Testis (tissue), 3 donors: Measurements from ENCODE around the gene OR10X1. TPM values are rescaled to one million over a fixed set of nuclear protein-coding genes. Genes with fewer than 3 reads are reported as not detected.

Experiments used
- DNase-seq: peaks from one replicate; pipeline ENCODE4 v3.0.0-alpha.2; 2019
- H3K27ac ChIP-seq, 2 donors: fragments of 200-600 bp; sonication (generic); one replicate each; pipeline ENCODE4 v1.5.1; 2019
- H3K27me3 ChIP-seq: fragments of 200-600 bp; sonication (generic); one replicate; pipeline ENCODE4 v1.5.1; 2019
- H3K36me3 ChIP-seq: fragments of 200-600 bp; sonication (generic); one replicate; pipeline ENCODE4 v1.5.1; 2017; ENCODE audit warnings: low read depth; ENCODE audit errors: missing control alignments
- H3K4me1 ChIP-seq: fragments of 200-600 bp; sonication (generic); one replicate; pipeline ENCODE4 v1.5.1; 2019
- H3K4me3 ChIP-seq, 2 donors: fragments of 200-600 bp; sonication (generic); one replicate each; pipeline ENCODE4 v1.5.1; 2017 to 2019
- H3K9me3 ChIP-seq: fragments of 200-600 bp; sonication (generic); one replicate; pipeline ENCODE4 v1.5.1; 2017
- POLR2A ChIP-seq: fragments of 450-650 bp; IDR thresholded peaks from one replicate; pipeline ENCODE4 v1.6.1; 2017; ENCODE audit warnings: antibody characterized with exemption, mild to moderate bottlenecking, moderate library complexity
- WGBS, 2 donors: methylation state at CpG; one replicate each; pipeline ENCODE4 v1.1.5; 2018; 5-methylcytosine and 5-hydroxymethylcytosine counted together
- intact Hi-C: fragments of 100-400 bp; cut with DNase I; formaldehyde crosslinking; loops from one replicate; pipeline ENCODE4 v1.15.1; 2023; ENCODE audit warnings: low total_unique reads
- polyA plus RNA-seq: library from polyadenylated mRNA; stranded (reverse); fragments of 350-450 nt; fragmentation: Illumina TruSeq; extraction: RNeasy Lipid Tissue Mini Kit (QIAGEN cat#74804); gene quantifications from one replicate; pipeline ENCODE4 v1.2.3, GENCODE V29; 2014; ENCODE audit warnings: low read depth, low replicate concordance; ENCODE audit not compliant: insufficient read depth
- total RNA-seq, 2 donors: library from RNA; depleted of rRNA; stranded (reverse); fragments of >200 nt; gene quantifications; one replicate each; pipeline ENCODE4 v1.2.3, GENCODE V29; 2016
- TF ChIP-seq, protein P1 (sequence below), 3 experiments: fragments of 450-650 bp in 2 of 3; fragments of 200-600 bp in 1 of 3; sonication (generic) in 1 of 3; IDR thresholded peaks; one replicate each; pipeline ENCODE4 v1.5.1; 2016 to 2019; ENCODE audit warnings: antibody characterized with exemption in 3 of 3, mild to moderate bottlenecking in 2 of 3, moderate library complexity in 1 of 3

The OR10X1 gene
- total and polyA plus RNA-seq, 3 donors from 2014 or later, result not detected

DNA sequence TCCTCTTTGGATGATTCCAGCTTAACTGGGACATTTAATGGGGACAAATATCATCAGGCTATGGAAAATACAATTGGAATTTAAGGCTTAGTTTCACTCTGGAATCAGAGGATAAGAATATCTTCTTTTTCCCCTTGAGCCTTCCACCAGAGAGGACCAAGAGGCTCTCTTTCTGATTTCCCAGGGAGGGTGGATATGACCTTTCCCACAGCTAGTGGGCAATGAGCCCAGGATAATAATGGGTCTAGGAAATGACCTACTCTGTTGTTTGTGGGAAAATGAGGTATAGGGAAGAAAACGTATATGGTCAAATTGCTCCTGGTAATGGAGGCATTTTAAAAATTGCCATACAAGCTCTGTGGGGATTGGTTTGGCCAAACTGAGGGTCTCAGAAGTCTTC lies 27.4 kb downstream of the OR10X1 start:
- 74 to 75% methylated on average over 1 of the region's 1 CpG for WGBS, 2 donors

DNA sequence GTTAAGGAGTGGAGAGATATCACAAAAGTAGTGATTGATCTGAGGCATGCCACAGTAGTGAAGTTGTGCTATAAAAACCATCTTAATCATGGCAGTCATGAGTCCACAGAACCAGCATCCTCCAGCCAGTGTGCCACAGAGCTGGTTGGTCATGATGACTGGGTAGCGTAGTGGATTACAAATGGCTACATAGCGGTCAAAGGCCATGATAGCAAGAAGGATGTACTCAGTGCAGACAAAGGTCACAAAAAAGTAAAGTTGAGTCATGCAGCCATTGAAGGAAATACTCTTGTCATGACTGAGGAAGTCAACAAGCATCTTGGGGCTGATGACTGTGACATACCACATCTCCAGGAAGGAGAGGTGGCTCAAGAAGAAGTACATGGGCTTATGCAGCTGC lies 32.2 kb downstream of the OR10X1 start:
- H3K36me3 ChIP-seq, result no peaks in the 10 kb centered on the region
- no peak overlapping the region for H3K27ac ChIP-seq
- TF ChIP-seq, protein P1, sequence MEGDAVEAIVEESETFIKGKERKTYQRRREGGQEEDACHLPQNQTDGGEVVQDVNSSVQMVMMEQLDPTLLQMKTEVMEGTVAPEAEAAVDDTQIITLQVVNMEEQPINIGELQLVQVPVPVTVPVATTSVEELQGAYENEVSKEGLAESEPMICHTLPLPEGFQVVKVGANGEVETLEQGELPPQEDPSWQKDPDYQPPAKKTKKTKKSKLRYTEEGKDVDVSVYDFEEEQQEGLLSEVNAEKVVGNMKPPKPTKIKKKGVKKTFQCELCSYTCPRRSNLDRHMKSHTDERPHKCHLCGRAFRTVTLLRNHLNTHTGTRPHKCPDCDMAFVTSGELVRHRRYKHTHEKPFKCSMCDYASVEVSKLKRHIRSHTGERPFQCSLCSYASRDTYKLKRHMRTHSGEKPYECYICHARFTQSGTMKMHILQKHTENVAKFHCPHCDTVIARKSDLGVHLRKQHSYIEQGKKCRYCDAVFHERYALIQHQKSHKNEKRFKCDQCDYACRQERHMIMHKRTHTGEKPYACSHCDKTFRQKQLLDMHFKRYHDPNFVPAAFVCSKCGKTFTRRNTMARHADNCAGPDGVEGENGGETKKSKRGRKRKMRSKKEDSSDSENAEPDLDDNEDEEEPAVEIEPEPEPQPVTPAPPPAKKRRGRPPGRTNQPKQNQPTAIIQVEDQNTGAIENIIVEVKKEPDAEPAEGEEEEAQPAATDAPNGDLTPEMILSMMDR (IDR thresholded peaks at IDR 0.05), result no peak
- TF ChIP-seq POLR2A, result no peak
- DNase-seq, result no peak
- 91 to 92% methylated on average over 2 of the region's 2 CpGs for WGBS, 2 donors
- H3K4me3 ChIP-seq, result no peak overlapping the region
- intact Hi-C loops, result no loop called here
- no peaks in the 10 kb centered on the region for H3K9me3 ChIP-seq
- H3K27me3 ChIP-seq, result no peaks in the 10 kb centered on the region
- no peaks in the 10 kb centered on the region for H3K4me1 ChIP-seq

More for the DNA sequence above, 27.4 kb downstream of the OR10X1 start:
- no peak for TF ChIP-seq POLR2A
- TF ChIP-seq, protein P1 (IDR thresholded peaks at IDR 0.05), result no peak
- intact Hi-C loops, result no loop called here
- Histone ChIP-seq H3K4me3 (no peak overlapping the region), H3K9me3 (no peaks in the 10 kb centered on the region), H3K27me3 (no peaks in the 10 kb centered on the region), H3K4me1 (no peaks in the 10 kb centered on the region), H3K36me3 (no peaks in the 10 kb centered on the region), H3K27ac (no peak overlapping the region)
- no peak for DNase-seq

DNA sequence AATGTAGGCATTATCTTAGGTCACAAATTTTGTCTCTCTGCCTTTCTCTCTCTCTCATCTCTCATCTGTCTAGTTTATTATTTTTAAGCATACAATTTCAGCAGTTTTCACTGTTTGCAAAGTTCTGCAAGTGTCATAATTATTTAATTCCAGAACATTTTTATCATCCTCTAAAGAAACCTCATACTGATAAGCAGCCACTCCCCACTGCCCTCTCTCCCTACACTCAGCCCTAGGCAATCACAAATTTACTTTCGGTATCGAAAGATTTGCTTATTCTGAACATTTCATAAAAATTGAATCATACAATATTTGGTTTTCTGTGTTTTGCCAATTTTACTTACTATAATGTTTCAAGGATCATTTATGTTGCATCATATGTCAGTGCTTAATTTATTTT lies 42.1 kb downstream of the OR10X1 start:
- Histone ChIP-seq H3K27ac (peak overlapping the region in 1 of 2 donors; percentile 1), H3K9me3 (no peaks in the 10 kb centered on the region), H3K4me3 (no peak overlapping the region), H3K4me1 (no peaks in the 10 kb centered on the region), H3K27me3 (no peaks in the 10 kb centered on the region), H3K36me3 (no peaks in the 10 kb centered on the region)
- WGBS, 2 donors, result 38 to 62% methylated on average over 2 of the region's 2 CpGs
- TF ChIP-seq POLR2A, result no peak
- TF ChIP-seq, protein P1 (IDR thresholded peaks at IDR 0.05), result no peak
- DNase-seq, result peak; percentile 22
- intact Hi-C loops, result no loop called here

DNA sequence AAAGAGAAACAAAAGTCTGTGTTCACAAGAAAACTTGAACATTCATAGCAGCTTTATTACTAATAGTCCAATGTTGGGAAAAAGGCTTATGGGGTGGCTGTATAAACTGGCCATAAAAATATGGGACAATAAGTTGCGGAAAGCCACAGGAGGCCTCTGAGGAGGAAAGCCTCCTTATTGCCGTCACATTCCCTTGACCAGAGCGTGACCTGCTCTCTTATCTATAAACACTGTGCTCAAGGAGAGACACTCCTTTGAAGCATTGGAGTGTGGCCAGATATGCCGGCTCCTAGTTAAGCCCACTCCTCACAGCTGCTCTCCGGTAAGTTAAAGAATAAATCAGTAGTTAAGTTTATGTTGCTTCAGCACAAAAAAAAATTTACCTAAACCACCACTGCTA lies 45.2 kb downstream of the OR10X1 start:
- peak; percentile 58 for DNase-seq
- Histone ChIP-seq H3K27ac (no peak overlapping the region), H3K36me3 (no peaks in the 10 kb centered on the region), H3K27me3 (no peaks in the 10 kb centered on the region), H3K4me1 (no peaks in the 10 kb centered on the region), H3K4me3 (no peak overlapping the region), H3K9me3 (no peaks in the 10 kb centered on the region)
- TF ChIP-seq, protein P1 (IDR thresholded peaks at IDR 0.05), result no peak
- no peak for TF ChIP-seq POLR2A
- intact Hi-C loops, result no loop called here
- 25 to 40% methylated on average over 5 of the region's 5 CpGs for WGBS, 2 donors

Other genes starting within 250 kb of the OR10X1 start
- gene CD1B, start 248.4 kb downstream of the OR10X1 start, total RNA-seq, result not detected
- gene CD1B, start 248.4 kb downstream of the OR10X1 start, polyA plus RNA-seq, result 0.30 TPM
- gene CD1E, start 226.0 kb downstream of the OR10X1 start, total RNA-seq, result 1 to 10 TPM in 1 of 2 donors, under 1 TPM in 1; 0.16 to 1.3 TPM
- gene CD1E, start 226.0 kb downstream of the OR10X1 start, polyA plus RNA-seq, result 1.8 TPM
- gene OR10T2, start 180.4 kb downstream of the OR10X1 start, total RNA-seq, result under 1 TPM in 1 of 2 donors, not detected in 1; 0.94 TPM
- not detected for gene OR10T2, start 180.4 kb downstream of the OR10X1 start, polyA plus RNA-seq
- not detected for gene OR10K2, start 153.7 kb downstream of the OR10X1 start, total RNA-seq
- not detected for gene OR10K2, start 153.7 kb downstream of the OR10X1 start, polyA plus RNA-seq
- not detected for gene OR10K1, start 118.1 kb downstream of the OR10X1 start, total RNA-seq
- gene OR10K1, start 118.1 kb downstream of the OR10X1 start, polyA plus RNA-seq, result not detected
- gene OR10R2, start 107.7 kb downstream of the OR10X1 start, total RNA-seq, result not detected
- not detected for gene OR10R2, start 107.7 kb downstream of the OR10X1 start, polyA plus RNA-seq
- gene OR6Y1, start 25.5 kb downstream of the OR10X1 start, total RNA-seq, result not detected
- not detected for gene OR6Y1, start 25.5 kb downstream of the OR10X1 start, polyA plus RNA-seq
- not detected for gene OR6P1, start 9.3 kb downstream of the OR10X1 start, total RNA-seq
- not detected for gene OR6P1, start 9.3 kb downstream of the OR10X1 start, polyA plus RNA-seq
- not detected for gene OR10Z1, start 25.4 kb upstream of the OR10X1 start, total RNA-seq
- gene OR10Z1, start 25.4 kb upstream of the OR10X1 start, polyA plus RNA-seq, result not detected
- 1 to 10 TPM; 3.4 to 4.2 TPM for gene SPTA1, start 106.8 kb upstream of the OR10X1 start, total RNA-seq
- gene SPTA1, start 106.8 kb upstream of the OR10X1 start, polyA plus RNA-seq, result 6.8 TPM
- gene OR6K2, start 120.8 kb upstream of the OR10X1 start, total RNA-seq, result not detected
- not detected for gene OR6K2, start 120.8 kb upstream of the OR10X1 start, polyA plus RNA-seq
- under 1 TPM in 1 of 2 donors, not detected in 1; 0.19 TPM for gene OR6K3, start 140.8 kb upstream of the OR10X1 start, total RNA-seq
- not detected for gene OR6K3, start 140.8 kb upstream of the OR10X1 start, polyA plus RNA-seq
- gene OR6K6, start 174.8 kb upstream of the OR10X1 start, total RNA-seq, result not detected
- not detected for gene OR6K6, start 174.8 kb upstream of the OR10X1 start, polyA plus RNA-seq
- gene OR6N1, start 192.3 kb upstream of the OR10X1 start, total RNA-seq, result 1 to 10 TPM in 1 of 2 donors, not detected in 1; 1.0 TPM
- not detected for gene OR6N1, start 192.3 kb upstream of the OR10X1 start, polyA plus RNA-seq
- gene OR6N2, start 201.3 kb upstream of the OR10X1 start, total RNA-seq, result not detected
- not detected for gene OR6N2, start 201.3 kb upstream of the OR10X1 start, polyA plus RNA-seq